BLaER1 treated with 17β-estradiol and CSF1 and Interleukin-3, amounts not matched to agents 10 nM and 100 nM (cell line): ENCODE data around the gene TRUB2.

Source experiments
- H3K27ac ChIP-seq, 11 experiments: shearing (Covaris generic); formaldehyde crosslinking; 2 replicates each; pipeline ENCODE4 v1.8.1; 2022
- H3K27me3 ChIP-seq, 11 experiments: shearing (Covaris generic); formaldehyde crosslinking; 2 replicates each; pipeline ENCODE4 v1.8.1; 2022
- H3K36me3 ChIP-seq, 11 experiments: shearing (Covaris generic); formaldehyde crosslinking; 2 replicates each; pipeline ENCODE4 v1.8.1; 2022
- H3K4me1 ChIP-seq, 10 experiments: shearing (Covaris generic); formaldehyde crosslinking; 2 replicates each; pipeline ENCODE4 v1.8.1; 2022
- H3K4me2 ChIP-seq, 11 experiments: shearing (Covaris generic); formaldehyde crosslinking; 2 replicates each; pipeline ENCODE4 v1.8.1; 2022
- H3K4me3 ChIP-seq, 10 experiments: shearing (Covaris generic); formaldehyde crosslinking; 2 replicates each; pipeline ENCODE4 v1.8.1; 2022
- H3K9ac ChIP-seq, 11 experiments: shearing (Covaris generic); formaldehyde crosslinking; 2 replicates each; pipeline ENCODE4 v1.8.1; 2022
- H3K9me3 ChIP-seq, 11 experiments: shearing (Covaris generic); formaldehyde crosslinking; replicated peaks in 1 of 11; 2 replicates each; pipeline ENCODE4 v1.8.1; 2022
- H4K20me1 ChIP-seq, 11 experiments: shearing (Covaris generic); formaldehyde crosslinking; 2 replicates each; pipeline ENCODE4 v1.8.1; 2022
- Cebpa-rat ChIP-seq, 11 experiments: shearing (Covaris generic); IDR thresholded peaks; 2 replicates each; pipeline ENCODE4 v1.8.1; 2022

The TRUB2 gene

GRCh38 chr9:128298535-128299482 lies 23.4 kb downstream of the TRUB2 start:
- peak overlapping the region in 1 of 11 experiments; percentile 6; a peak in 1 of 22 replicates for H3K9ac ChIP-seq
- no peaks in the 10 kb centered on the region for H3K27me3 ChIP-seq
- H4K20me1 ChIP-seq: no peaks in the 10 kb centered on the region
- no peaks in the 10 kb centered on the region for H3K9me3 ChIP-seq
- no peak overlapping the region for H3K4me2 ChIP-seq
- no peaks in the 10 kb centered on the region for H3K36me3 ChIP-seq
- TF ChIP-seq Cebpa-rat (IDR thresholded peaks at IDR 0.05): no peak
- H3K4me1 ChIP-seq: peaks cover 0 to 18% (median 12%) of the 10 kb centered on the region in 10 experiments; a peak in 14 of 20 replicates
- H3K4me3 ChIP-seq: no peak overlapping the region
- no peak overlapping the region for H3K27ac ChIP-seq

- Histone ChIP-seq H3K27me3 (no peaks in the 10 kb centered on the region), H3K9me3 (no peaks in the 10 kb centered on the region), H4K20me1 (no peaks in the 10 kb centered on the region), H3K36me3 (no peaks in the 10 kb centered on the region), H3K4me1 (peaks cover 0 to 33% (median 27%) of the 10 kb centered on the region in 10 experiments; a peak in 16 of 20 replicates), H3K4me2 (no peak overlapping the region), H3K9ac (peak overlapping the region in 2 of 11 experiments; percentile 0 to 15; a peak in 1 of 22 replicates), H3K4me3 (no peak overlapping the region), H3K27ac (peak overlapping the region in 4 of 11 experiments; percentile 17 to 54 (median 24); a peak in 5 of 22 replicates)
- TF ChIP-seq Cebpa-rat (IDR thresholded peaks at IDR 0.05): no peak
Observed at GRCh38 chr9:128297221-128297773, 24.9 kb downstream of the TRUB2 start.

- H3K27me3 ChIP-seq: no peaks in the 10 kb centered on the region
Observed at GRCh38 chr9:128296340-128297220, 25.7 kb downstream of the TRUB2 start.

DNA sequence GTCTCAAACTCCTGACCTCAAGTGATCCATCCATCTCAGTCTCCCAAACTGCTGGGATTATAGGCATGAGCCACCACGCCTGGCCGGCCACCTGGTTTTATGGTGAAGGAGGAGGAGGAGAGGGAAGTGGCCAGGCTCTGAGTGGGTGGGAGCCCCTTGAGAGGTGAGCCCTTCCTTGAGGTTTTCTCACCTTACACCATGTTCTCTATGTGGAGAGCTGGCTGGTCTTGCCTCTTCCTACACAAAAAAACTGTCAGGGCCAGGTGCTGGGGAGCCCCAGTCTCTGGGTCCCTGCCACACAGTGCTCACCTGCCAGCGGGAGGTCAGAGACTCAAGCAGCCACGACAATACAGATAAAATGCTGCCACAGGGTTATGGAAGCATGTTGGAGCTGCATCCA lies 28.1 kb downstream of the TRUB2 start:
- Histone ChIP-seq H3K4me2 (peak overlapping the region in 8 of 11 experiments; percentile 11 to 73 (median 57); a peak in 10 of 22 replicates), H3K4me3 (no peak overlapping the region), H3K9ac (peak overlapping the region in 6 of 11 experiments; percentile 5 to 65 (median 38); a peak in 8 of 22 replicates), H3K36me3 (peaks cover 0 to under 1% (median 0%) of the 10 kb centered on the region in 11 experiments; a peak in 1 of 22 replicates), H4K20me1 (no peaks in the 10 kb centered on the region), H3K27me3 (no peaks in the 10 kb centered on the region), H3K9me3 (no peaks in the 10 kb centered on the region), H3K27ac (peak overlapping the region in 6 of 11 experiments; percentile 19 to 79 (median 70); a peak in 12 of 22 replicates), H3K4me1 (peaks cover 0 to 40% (median 33%) of the 10 kb centered on the region in 10 experiments; a peak in 16 of 20 replicates)
- no peak for TF ChIP-seq Cebpa-rat (IDR thresholded peaks at IDR 0.05)

More at GRCh38 chr9:128296340-128297220, 25.7 kb downstream of the TRUB2 start:
- Histone ChIP-seq H3K36me3 (no peaks in the 10 kb centered on the region), H3K4me3 (no peak overlapping the region), H3K9me3 (no peaks in the 10 kb centered on the region), H3K4me1 (peaks cover 0 to 40% (median 33%) of the 10 kb centered on the region in 10 experiments; a peak in 16 of 20 replicates), H3K27ac (peak overlapping the region in 5 of 11 experiments; percentile 23 to 54 (median 25); a peak in 7 of 22 replicates), H3K4me2 (no peak overlapping the region), H3K9ac (0 out of 22 replicates have a peak overlapping the region, but pooled peaks of 5 of the 11 experiments have one; percentile 0 to 38 (median 15)), H4K20me1 (no peaks in the 10 kb centered on the region)
- no peak for TF ChIP-seq Cebpa-rat (IDR thresholded peaks at IDR 0.05)

DNA sequence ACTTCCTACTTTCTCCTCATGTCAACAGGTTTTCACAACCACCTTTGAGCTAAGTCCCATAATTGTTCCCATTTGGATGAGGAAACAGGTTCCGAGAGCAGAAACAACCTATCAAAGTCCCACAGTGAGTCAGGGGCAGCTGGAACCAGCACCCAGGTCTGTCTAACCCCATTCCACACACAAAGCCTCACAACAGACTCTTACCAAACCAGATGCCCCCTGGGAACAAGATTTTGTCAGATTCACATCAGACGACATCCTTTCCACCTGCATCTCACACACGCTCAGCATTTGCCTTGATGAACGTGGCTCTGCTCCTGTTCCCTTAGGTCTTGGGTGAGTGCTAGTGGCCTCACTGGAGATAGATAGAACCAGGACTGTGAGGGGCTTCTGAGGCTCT lies 29.2 kb downstream of the TRUB2 start:
- H3K36me3 ChIP-seq: peaks cover 0 to 10% (median 0%) of the 10 kb centered on the region in 11 experiments; a peak in 8 of 22 replicates
- no peaks in the 10 kb centered on the region for H3K27me3 ChIP-seq
- H3K27ac ChIP-seq: peak overlapping the region in 7 of 11 experiments; percentile 36 to 79 (median 69); a peak in 13 of 22 replicates
- peak overlapping the region in 9 of 11 experiments; percentile 21 to 73 (median 60); a peak in 16 of 22 replicates for H3K4me2 ChIP-seq
- H3K4me3 ChIP-seq: no peak overlapping the region
- no peaks in the 10 kb centered on the region for H4K20me1 ChIP-seq
- H3K9ac ChIP-seq: peak overlapping the region in 7 of 11 experiments; percentile 4 to 65 (median 19); a peak in 11 of 22 replicates
- H3K4me1 ChIP-seq: peaks cover 0 to 40% (median 33%) of the 10 kb centered on the region in 10 experiments; a peak in 16 of 20 replicates
- TF ChIP-seq Cebpa-rat (IDR thresholded peaks at IDR 0.05): peak in 1 of 11 experiments; percentile 26; a peak in 1 of 22 replicates
- no peaks in the 10 kb centered on the region for H3K9me3 ChIP-seq

- peak overlapping the region in 4 of 11 experiments; percentile 6 to 64 (median 38); a peak in 6 of 22 replicates for H3K9ac ChIP-seq
- H3K9me3 ChIP-seq: no peaks in the 10 kb centered on the region
- H3K36me3 ChIP-seq: peaks cover 0 to 11% (median under 1%) of the 10 kb centered on the region in 11 experiments; a peak in 8 of 22 replicates
- no peak for TF ChIP-seq Cebpa-rat (IDR thresholded peaks at IDR 0.05)
- H3K4me2 ChIP-seq: peak overlapping the region in 8 of 11 experiments; percentile 34 to 73 (median 62); a peak in 16 of 22 replicates
- H4K20me1 ChIP-seq: no peaks in the 10 kb centered on the region
- peaks cover 0 to 41% (median 33%) of the 10 kb centered on the region in 10 experiments; a peak in 16 of 20 replicates for H3K4me1 ChIP-seq
- H3K27ac ChIP-seq: peak overlapping the region in 6 of 11 experiments; percentile 26 to 79 (median 70); a peak in 11 of 22 replicates
- H3K4me3 ChIP-seq: no peak overlapping the region
- H3K27me3 ChIP-seq: no peaks in the 10 kb centered on the region
Observed at GRCh38 chr9:128292009-128292408, 30.2 kb downstream of the TRUB2 start.

DNA sequence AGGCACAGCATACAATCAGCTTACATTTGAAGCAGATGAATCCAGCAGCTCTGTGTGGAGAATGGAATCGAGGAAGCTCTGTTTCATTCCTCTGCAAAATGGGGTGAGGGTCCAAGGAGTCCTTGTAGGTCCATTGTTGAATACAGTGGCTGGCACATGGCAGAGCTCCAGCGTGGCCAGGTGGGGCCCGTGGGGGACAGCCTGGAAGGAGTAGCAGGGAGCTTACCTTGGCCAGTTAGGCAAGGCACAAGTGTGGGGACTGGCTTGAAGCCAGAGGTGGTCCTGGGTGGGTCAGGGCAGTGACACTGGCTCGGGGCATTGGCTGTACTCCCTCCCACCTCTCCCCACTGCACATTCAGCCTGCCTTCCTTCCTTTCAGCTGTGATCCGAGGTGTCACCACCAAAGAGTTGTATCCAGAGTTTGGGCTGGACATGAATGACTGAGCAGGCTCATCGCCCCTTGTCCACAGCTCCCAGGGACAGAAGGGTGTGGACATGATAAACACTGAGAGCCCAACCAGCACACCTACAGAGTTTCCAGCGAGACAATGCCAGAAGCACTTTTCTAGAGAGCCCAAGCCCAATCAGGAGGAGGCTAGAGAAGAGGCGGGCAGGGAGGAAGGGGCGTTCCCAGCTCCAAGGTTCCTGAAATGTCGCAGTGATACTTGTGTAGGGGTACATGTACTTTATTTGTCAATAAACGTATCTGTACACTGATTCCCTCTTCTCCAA lies 33.8 kb downstream of the TRUB2 start:
- H3K36me3 ChIP-seq: peaks cover 4 to 27% (median 14%) of the 10 kb centered on the region in 11 experiments; a peak in 13 of 22 replicates
- no peak for TF ChIP-seq Cebpa-rat (IDR thresholded peaks at IDR 0.05)
- H3K9me3 ChIP-seq: no peaks in the 10 kb centered on the region
- H3K4me3 ChIP-seq: no peak overlapping the region
- H4K20me1 ChIP-seq: no peaks in the 10 kb centered on the region
- H3K27ac ChIP-seq: peak overlapping the region in 3 of 11 experiments; percentile 17 to 32 (median 23); a peak in 3 of 22 replicates
- H3K4me1 ChIP-seq: peaks cover 0 to 40% (median 29%) of the 10 kb centered on the region in 10 experiments; a peak in 16 of 20 replicates
- no peak overlapping the region for H3K9ac ChIP-seq
- no peaks in the 10 kb centered on the region for H3K27me3 ChIP-seq
- no peak overlapping the region for H3K4me2 ChIP-seq
